ENCODE results near the gene MAP3K9. TPM values are rescaled to one million over a fixed set of nuclear protein-coding genes. Genes with fewer than 3 reads are reported as not detected.

MAP3K9 gene
- total and polyA plus RNA-seq, 10 of the 15 experiments (the other 5 are each of a cell fraction or from before 2014, with no cell fraction given), result 0.48 to 7.9 (median 2.9) TPM

DNA sequence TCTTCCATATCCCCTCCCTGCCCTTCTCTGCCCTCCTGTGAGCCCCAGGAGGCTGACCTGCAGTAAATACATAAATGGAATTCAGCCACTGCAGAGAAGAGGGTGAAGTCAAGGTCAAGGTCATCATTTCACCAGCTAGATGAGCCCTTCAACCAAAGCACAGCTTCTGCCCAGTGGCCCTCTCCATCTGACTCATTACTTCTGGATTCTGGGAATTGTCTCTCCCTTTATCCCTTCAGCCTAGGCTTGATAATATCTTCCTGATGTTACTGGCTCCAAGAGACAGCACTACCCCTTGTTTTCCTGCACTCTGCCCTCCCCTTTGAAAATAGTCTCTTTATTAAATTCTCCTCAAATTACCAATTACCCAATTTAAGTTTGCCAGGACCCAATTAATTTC, 103.1 kb downstream of the MAP3K9 start:
- DNase-seq (ENCODE audit: low read depth, low spot score) (no peak), ATAC-seq (no peak), FAIRE-seq (no peak)
- RAD21 ChIA-PET (ENCODE audit: unreplicated experiment), result interaction anchor here (1.2 to 5.2 kb wide), 6 partner anchors 10 to 83 kb away, joined by 3 to 66 read pairs (median 16); partner anchors contain the start of gene TTC9
- H3K36me3 ChIP-seq (ENCODE audit: control insufficient read depth in 2 of 2, insufficient read depth in 2 of 2, low read length in 1 of 2), result no peaks in the 10 kb centered on the region
- no peak overlapping the region; the same call in 1 of the 2 replicates for H3K4me2 ChIP-seq (ENCODE audit: control insufficient read depth, insufficient read depth)
- peak overlapping the region; percentile 76 for H3K27ac ChIP-seq (ENCODE audit: control insufficient read depth, insufficient read depth)
- CTCF ChIA-PET, result interaction anchor here (0.6 to 3.1 kb wide), 11 partner anchors 8 to 111 kb away, joined by 3 to 19 read pairs (median 4); no protein-coding TSS in a partner anchor
- TF ChIP-seq KDM1A (IDR thresholded peaks at IDR 0.05; ENCODE audit: borderline replicate concordance), result no peak
- no peak for TF ChIP-seq ATF7 (IDR thresholded peaks at IDR 0.05; ENCODE audit: low read depth)
- TF ChIP-seq RAD51 (IDR thresholded peaks at IDR 0.05), result no peak
- TF ChIP-seq SREBF2 (IDR thresholded peaks at IDR 0.05; ENCODE audit: low read length), result no peak
- TF ChIP-seq, protein P1, sequence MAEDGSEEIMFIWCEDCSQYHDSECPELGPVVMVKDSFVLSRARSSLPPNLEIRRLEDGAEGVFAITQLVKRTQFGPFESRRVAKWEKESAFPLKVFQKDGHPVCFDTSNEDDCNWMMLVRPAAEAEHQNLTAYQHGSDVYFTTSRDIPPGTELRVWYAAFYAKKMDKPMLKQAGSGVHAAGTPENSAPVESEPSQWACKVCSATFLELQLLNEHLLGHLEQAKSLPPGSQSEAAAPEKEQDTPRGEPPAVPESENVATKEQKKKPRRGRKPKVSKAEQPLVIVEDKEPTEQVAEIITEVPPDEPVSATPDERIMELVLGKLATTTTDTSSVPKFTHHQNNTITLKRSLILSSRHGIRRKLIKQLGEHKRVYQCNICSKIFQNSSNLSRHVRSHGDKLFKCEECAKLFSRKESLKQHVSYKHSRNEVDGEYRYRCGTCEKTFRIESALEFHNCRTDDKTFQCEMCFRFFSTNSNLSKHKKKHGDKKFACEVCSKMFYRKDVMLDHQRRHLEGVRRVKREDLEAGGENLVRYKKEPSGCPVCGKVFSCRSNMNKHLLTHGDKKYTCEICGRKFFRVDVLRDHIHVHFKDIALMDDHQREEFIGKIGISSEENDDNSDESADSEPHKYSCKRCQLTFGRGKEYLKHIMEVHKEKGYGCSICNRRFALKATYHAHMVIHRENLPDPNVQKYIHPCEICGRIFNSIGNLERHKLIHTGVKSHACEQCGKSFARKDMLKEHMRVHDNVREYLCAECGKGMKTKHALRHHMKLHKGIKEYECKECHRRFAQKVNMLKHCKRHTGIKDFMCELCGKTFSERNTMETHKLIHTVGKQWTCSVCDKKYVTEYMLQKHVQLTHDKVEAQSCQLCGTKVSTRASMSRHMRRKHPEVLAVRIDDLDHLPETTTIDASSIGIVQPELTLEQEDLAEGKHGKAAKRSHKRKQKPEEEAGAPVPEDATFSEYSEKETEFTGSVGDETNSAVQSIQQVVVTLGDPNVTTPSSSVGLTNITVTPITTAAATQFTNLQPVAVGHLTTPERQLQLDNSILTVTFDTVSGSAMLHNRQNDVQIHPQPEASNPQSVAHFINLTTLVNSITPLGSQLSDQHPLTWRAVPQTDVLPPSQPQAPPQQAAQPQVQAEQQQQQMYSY (CRISPR knock-in tag; IDR thresholded peaks at IDR 0.05), result no peak
- TF ChIP-seq TCF12 (IDR thresholded peaks at IDR 0.05; ENCODE audit: low read depth, low read length), result no peak
- TF ChIP-seq TCF7 (IDR thresholded peaks at IDR 0.05; ENCODE audit: borderline replicate concordance), result no peak
- no peak for TF ChIP-seq DPF2 (IDR thresholded peaks at IDR 0.05)
- no peak for TF ChIP-seq EZH2 (IDR thresholded peaks at IDR 0.05; ENCODE audit: borderline replicate concordance, control insufficient read depth, low read depth, low read length)
- TF ChIP-seq, protein P2, sequence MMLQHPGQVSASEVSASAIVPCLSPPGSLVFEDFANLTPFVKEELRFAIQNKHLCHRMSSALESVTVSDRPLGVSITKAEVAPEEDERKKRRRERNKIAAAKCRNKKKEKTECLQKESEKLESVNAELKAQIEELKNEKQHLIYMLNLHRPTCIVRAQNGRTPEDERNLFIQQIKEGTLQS (IDR thresholded peaks at IDR 0.05; ENCODE audit: borderline replicate concordance, extremely low read depth, low read depth, low read length), result no peak
- POLR2A ChIA-PET, result interaction anchor here (0.5 to 1.5 kb wide), 5 partner anchors 40 to 104 kb away, joined by 3 to 5 read pairs (median 3); partner anchors contain the start of gene MAP3K9
- intact Hi-C loops (cut with micrococcal nuclease; ENCODE audit: unreplicated experiment), result loop anchor here (2.0 kb wide), 1 partner anchor 51 kb away; no protein-coding TSS in a partner anchor
- no peaks in the 10 kb centered on the region for H3K9me3 ChIP-seq (replicated peaks; ENCODE audit: control insufficient read depth, insufficient read depth, low read length)
- H4K20me1 ChIP-seq (ENCODE audit: control insufficient read depth, insufficient read depth), result no peaks in the 10 kb centered on the region
- SMC1A ChIA-PET (ENCODE audit: uncharacterized antibody, unreplicated experiment), result interaction anchor here (0.9 to 11.1 kb wide), 14 partner anchors 9 to 112 kb away, joined by 3 to 154 read pairs (median 6); partner anchors contain the start of gene TTC9
- H3K27me3 ChIP-seq (replicated peaks in 1 of 2; ENCODE audit: control insufficient read depth in 2 of 2, insufficient read depth in 2 of 2, low read length in 1 of 2), result no peaks in the 10 kb centered on the region
- 0 out of 2 replicates have a peak overlapping the region, but pooled peaks have one; percentile 11 for H2AFZ ChIP-seq (ENCODE audit: control insufficient read depth, low read depth, low read length)
- peaks cover 20% of the 10 kb centered on the region for H3K4me1 ChIP-seq (ENCODE audit: control insufficient read depth, insufficient read depth, low read length)
- in situ Hi-C loops (cut with MboI), result no loop called here
- no peaks in the 10 kb centered on the region for H3K79me2 ChIP-seq (ENCODE audit: control insufficient read depth, insufficient read depth, low read length)
- H3K9ac ChIP-seq (ENCODE audit: control insufficient read depth, insufficient read depth, low read length), result no peak overlapping the region
- no TSS peak for BruUV-seq (replicated peaks)
- H3K4me3 ChIP-seq, result no peak overlapping the region
